ENCODE data around the gene ZBTB12.
A peak's percentile ranks its signal among the peaks of the same experiment; 100 is the strongest.
"Not testable (repeated sequence)": the region's sequence is repeated elsewhere in the genome, so short reads cannot be mapped to it uniquely, and the experiment has no call there.

Gene ZBTB12

DNA sequence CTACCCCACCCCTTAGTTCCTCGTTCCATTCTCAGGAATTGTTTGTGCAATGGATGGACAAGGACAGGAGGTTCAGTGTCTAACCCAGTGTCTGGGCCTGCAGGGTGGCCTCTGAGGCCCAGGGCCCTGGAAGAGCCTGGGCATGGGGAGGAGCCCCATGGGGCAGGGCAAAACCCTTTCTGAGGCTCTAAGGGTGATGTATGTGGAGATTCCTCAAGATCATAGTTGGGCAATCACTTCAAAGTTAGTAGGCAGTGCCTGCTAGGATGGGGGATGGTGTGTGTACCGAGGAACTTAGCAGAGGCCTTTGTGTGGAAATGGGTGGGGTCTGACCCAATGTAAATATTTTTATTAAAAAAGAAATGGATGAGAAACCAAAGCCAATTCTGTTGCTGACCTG is 18.9 kb upstream of the ZBTB12 start:
- DNase-seq, result no peak

DNA sequence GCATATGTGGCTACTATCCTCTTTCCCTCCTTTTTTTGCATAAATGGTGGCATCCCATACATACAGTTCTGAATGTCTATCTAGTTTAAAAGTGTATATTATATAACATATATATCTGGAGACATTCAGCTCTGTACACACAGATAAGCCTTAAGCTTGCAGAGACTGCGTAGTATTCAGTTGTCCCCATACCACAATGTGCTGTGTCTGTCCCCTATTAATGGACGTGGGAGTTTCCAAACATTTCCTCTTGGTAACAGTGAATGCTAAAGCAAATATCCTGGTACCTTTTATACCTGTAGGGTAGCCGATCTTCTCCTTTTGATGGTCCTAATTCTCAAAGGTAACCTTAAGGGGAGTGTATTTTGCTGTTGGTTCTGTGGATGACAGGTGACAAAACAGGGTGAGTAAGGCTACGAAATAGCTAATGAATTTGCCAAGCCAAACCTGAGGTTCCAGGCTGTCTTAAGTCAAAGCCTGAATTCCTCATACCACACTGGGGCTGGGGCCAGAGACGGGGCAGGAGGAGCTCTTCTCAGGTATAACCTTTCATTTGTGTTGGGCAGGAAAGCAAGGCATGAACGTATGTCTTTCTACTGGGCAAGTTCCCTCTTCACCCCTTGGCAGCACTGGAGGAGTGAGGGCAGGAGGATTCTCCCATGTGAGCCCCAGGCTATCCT is 17.9 kb upstream of the ZBTB12 start:
- no peak for DNase-seq

DNA sequence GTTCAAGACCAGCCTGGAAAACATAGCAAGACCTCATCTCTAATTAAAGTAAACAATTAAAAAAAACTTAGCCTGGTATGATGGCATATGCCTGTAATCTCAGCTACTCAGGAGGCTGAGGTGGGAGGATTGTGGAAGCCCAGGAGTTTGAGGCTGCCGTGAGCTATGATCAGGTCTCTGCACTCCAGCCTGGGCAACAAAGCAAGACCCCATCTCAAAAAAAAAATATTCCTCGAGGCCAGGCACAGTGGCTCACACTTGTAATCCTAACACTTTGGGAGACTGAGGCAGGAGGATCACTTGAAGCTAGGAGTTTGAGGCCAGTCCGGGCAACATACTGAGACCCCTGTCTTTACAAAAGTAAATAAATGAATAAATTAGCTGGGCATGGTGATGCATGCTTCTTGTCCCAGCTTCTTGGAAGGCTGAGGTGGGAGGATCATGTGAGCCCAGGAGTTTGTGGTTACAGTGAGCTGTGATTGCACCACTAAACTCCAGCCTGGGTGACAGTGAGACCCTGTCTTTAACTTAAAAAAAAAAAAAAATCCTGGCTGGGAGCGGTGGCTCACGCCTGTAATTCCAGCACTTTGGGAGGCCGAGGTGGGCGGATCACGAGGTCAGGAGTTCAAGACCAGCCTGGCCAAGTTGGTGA is 16.3 kb upstream of the ZBTB12 start:
- no peak for DNase-seq

DNA sequence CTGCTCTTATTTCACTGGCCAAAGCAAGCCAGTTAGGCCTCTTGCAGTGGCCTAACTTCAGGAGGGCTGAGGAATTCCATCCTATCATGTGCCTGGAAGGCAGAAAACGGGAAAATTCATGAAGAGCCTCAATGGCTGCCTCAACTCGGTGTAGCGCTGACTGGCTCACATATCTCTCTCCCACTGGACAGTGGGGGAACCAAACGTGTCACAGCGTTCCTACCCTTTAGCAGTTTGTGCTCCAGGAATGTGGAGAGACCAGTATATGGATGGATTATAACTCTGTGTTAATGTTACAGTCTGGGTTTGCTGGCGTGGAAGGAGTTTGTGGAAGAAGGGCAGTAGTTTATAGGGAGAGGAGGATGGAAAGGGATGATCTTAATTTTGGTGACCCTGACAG is 13.9 kb upstream of the ZBTB12 start:
- DNase-seq, result no peak

DNA sequence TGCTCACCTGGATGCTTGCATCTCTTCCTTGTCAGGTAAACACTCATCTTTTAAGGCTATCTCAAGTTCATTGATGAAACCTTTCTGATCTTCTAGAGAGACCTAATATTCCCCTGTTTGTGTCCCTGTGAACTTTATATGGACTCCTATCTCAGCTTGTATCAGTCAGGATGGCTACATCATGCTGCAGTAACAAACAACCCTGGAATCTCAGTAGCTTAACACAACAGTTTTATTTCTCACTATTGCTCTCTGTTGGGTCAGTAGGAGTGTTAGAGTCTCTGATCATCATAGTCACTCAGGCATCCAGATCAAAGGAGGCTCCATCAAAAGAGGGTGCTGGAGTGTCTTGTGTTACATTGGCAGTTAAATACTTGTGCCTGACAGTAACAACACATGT is 13.5 kb upstream of the ZBTB12 start:
- no peak for DNase-seq

DNA sequence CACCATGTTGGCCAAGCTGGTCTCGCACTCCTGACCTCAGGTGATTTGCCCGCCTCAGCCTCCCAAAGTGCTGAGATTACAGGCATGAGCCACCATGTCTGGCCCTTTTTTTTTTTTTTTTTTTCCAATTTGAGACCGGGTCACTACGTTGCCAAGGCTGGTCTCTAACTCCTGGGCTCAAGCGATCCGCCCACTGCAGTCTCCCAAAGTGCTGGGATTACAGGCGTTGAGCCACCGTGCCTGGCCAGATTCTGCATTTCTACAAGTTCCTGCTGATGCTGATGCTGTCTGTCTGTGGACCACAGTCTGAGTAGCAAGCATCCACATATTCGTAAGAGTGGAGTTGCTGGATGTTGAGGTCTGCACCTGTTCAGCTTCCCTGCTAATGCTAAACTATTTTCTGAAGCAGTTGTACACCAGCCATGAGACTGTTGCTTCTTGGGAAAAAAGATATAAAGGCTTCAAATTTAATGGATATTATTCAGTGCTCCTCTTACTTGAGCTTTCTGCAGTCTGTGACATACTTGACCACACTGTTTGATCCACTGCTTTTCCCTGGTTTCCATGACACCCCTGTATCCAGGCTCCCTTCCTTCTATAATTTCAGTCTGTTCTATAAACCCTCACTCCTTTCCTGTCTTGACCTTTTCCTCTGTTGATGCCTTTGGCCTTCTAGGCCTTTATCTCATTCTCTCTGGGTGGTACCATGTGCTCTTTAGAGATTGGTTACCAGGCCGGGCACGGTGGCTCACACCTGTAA is 10.1 kb upstream of the ZBTB12 start:
- no peak for DNase-seq

DNA sequence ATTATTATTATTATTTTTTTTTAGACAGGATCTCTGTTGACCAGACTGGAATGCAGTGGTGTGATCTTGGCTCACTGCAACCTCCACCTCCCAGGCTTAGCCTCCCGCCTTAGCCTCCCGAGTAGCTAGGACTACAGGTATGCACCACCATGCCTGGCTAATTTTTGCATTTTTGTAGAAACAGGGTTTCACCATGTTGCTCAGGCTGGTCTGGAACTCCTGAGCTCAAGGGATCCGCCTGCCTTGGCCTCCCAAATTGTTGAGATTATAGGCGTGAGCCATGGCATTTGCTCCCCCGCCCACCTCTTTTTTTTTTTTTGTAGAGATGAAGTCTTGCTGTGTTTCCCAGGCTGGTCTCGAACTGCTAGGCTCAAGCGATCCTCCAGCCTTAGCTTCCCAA is 7.4 kb upstream of the ZBTB12 start:
- not testable (repeated sequence) for DNase-seq

DNA sequence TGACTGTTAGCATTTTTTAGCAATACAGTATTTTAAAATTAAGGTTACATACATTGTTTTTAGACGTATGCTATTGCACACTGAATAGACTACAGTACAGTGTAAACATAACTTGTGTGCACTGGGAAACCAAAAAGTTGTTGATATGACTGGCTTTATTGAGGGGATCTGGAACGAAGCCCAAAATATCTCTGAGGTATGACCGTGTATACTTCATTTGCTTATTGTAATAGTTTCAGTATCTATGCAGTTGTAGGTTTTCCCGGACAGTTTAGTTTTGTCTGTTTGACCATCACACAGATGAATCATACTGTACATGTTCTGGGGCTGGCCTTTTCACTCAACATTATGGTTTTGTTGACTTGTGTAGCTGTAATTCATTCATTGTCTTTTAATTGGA is 6.9 kb upstream of the ZBTB12 start:
- DNase-seq, result no peak

DNA sequence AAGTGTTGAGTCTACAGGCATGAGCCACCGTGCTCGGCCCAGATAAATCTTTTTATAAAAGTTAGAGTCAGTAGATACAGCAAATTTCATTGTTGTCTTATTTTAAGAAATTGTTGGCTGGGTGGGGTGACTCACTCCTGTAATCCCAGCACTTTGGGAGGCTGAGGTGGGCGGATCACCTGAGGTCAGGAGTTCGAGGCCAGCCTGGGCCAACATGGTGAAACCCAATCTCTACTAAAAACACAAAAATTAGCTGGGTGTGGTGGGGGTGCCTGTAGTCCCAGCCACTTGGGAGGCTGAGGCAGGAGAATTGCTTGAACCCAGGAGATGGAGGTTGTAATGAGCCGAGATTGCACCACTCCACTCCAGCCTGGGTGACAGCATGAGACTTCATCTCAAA is 6.4 kb upstream of the ZBTB12 start:
- DNase-seq, result not testable (repeated sequence)

DNA sequence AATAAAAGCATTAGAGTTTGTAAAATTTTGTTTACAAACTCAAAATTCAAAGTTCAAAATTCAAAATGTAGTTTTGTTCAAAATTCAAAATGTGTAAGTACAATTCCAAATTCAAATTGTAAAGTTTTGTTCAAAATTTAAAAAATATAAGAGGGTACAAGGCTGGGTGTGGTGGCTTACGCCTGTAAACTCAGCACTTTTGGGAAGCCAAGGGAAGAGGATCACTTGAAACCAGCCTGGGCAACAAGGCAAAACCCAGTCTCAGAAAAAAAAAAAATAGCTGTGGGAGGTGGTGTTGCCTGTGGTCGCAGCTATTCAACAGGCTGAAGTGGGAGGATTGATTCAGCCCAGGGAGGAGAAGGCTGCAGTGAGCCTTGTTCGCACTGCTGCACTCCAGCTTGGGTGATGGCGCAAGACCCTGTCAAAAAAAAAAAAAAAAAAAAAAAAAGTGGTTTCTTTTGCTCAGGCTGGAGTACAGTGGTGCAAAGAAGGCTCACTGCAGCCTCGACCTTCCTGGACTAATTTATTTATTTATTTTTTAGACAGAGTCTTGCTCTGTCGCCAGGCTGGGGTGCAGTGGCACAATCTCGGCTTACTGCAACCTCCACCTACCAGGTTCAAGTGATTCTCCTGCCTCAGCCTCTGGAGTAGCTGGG is 5.4 kb upstream of the ZBTB12 start:
- peak; percentile 42 for DNase-seq

DNA sequence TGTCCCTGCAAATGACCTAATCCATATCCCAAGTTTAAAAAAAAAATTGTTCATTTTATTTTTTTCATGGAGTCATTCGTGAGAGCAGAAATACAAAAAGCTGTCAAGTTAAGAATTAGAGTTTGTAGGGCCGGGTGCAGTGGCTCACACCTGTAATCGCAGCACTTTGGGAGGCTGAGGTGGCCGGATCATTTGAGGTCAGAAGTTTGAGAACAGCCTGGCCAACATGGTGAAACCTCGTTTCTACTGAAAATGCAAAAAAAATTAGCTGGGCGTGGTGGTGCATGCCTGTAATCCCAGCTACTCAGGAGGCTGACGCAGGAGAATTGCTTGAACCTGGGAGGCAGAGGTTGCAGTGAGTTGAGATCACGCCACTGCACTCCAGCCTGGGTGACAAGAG is 4.8 kb upstream of the ZBTB12 start:
- not testable (repeated sequence) for DNase-seq

DNA sequence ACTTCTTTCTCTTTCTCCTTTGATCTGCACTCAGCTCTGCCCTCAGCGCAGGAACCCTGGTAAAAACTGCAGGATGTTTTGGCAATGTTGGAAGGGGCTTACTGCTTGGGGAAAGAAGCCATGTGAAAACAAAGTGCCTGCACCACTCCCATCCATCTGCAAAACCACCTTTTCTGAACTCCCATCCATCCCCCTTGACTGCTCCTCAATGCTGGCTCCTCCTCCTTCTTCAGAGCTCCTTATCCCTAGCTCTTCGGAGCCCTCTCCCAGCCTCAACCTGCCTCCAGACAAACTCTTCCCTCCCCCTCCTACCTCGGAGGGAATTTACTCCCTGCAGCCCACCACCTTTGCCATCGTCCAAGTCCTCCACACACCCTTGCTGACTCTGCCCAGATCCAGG is 4.2 kb upstream of the ZBTB12 start:
- DNase-seq, result no peak

DNA sequence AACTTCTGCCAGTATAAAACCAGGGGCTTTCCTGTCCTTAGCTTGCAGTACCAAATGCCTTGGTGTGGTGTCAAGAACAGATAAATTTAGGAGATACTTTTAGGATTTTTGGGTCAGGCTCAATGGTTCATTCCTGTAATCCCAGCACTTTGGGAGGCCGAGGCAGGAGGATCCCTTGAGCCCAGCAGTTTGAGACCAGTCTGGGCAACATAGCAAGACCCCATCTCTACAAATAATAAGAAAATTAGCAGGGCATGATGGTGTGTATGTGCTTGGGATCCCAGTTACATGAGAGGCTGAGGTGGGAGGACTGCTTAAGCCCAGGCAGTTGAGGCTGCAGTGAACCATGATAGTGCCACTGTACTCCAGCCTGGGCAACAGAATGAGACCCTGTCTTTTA is 3.2 kb upstream of the ZBTB12 start:
- DNase-seq, result no peak

DNA sequence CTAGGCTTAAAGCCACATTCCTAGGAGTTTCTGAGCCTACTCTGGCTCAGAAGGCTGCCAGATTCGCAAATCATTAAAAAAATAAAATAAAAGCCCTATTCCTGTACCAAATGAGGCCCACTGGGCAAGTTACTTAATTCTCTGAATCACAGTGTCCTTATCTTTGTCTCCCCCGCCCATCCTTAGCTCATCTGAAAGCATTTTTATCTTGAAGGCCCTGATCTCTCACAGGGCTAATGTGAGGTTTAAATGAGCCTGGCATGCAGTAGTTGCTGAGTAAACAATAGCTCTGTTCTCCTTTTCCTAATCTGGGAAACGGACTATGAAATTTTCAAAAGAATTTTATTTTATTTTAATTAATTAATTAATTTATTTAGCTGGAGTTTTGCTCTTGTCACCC is 2.1 kb upstream of the ZBTB12 start:
- DNase-seq, result no peak

DNA sequence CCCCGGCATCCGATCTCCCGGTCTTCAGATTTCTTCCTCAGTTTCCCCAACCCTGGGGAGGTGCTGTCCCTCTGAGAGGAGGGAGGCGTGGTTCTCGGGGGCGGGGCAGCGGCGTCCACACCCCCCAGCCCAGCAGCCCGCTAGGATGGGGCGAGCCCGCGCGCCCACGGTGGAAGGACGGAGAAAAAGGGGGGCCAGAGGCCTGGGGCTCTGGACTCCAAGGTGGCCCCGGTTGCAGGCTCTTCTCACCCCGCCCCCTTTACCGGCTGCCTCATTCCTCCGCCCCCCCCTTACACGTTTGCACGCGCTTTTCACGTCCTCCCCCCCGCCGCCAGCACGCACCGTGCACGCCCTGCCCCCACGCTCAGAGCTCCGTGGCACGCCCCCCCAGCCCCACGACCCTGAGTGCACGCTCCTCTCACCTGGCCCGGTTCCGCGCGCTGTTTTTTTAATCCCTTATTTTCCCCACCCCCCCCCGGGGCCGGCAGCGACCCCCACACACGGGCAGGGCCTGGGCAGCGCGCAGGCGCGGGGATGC is 402 bp downstream of the ZBTB12 start:
- no peak for DNase-seq

DNA sequence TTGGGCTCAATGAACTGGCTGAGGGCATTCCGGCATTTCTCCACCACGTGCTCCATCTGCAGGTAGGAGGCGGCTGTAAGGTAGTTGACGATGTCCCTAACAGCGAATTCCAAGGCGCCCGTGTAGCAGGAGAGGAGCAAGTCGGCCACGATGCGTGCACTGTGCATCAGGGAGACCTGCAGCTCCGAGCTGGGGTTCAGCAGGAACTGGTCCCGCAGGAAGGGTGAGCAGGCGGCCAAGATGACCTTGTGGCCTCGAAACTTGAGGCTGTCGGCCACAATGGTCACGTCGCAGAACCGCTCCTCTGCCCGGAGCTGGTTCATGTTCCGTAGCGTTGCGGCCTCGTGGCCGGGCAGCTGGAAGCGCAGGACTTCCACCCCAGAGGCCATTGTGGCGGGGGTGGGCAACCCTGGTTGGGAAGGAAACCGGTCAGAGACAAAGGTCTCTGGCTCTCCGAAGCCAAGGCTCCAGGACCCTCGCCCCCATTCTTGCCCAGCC is 920 bp downstream of the ZBTB12 start:
- no peak for DNase-seq

DNA sequence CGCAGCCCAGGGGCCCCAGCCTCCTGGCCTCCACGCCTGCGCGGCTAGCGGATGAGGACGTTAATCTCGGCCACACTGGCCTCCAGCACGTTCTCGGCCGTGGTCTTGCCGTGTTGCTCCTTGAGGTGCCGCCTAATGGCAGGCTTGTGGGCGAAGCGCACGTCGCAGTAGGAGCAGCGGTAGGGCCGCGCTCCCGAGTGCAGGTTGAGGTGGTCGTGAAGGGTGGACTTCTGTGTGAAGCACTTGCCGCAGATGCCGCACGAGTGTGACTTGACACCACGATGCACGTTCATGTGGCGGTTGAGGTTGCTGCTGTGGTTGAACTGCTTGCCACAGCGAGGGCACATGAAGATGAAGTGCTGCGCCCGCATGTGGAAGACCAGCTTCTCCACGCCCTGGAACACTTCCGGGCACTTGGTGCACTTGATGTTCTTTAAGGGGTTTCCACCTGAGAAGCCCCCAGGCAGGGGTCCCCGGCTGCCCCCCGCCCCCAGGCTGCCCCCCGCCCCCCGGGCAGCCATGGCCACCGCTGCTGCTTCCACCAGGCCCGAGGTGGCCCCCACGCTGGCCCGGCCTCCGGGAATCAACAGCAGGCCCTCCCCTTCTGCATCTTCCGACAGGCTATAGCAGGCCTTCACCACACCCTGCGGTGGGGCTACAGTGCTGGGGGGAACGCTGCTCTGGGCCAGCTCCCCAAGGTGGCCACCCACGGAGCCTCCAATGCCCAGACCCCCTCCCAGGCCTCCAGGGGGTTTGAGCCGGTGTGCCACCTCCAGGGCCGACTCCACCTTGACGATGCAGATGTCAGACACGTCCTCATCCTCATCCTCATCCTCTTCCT is 1.8 kb downstream of the ZBTB12 start:
- no peak for DNase-seq

DNA sequence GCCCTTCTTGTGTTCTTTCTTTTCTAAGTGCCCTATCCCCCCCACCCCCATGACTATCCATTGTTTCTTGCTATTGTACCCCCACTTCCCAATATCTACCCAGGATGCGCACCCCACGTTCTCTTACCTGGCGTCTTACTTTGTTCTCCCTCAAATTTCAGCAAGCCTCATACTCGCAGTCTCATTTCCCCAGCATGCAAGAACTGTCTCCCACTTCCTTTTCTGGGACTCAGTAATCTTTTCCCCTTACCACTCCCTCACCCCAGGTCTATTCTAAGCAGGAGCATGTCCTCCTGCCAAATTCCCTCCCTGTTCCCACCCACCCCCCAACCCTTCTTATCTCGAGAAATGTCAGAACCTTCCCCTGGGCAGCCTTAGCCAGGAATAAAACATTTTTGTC is 2.7 kb downstream of the ZBTB12 start:
- no peak for DNase-seq

DNA sequence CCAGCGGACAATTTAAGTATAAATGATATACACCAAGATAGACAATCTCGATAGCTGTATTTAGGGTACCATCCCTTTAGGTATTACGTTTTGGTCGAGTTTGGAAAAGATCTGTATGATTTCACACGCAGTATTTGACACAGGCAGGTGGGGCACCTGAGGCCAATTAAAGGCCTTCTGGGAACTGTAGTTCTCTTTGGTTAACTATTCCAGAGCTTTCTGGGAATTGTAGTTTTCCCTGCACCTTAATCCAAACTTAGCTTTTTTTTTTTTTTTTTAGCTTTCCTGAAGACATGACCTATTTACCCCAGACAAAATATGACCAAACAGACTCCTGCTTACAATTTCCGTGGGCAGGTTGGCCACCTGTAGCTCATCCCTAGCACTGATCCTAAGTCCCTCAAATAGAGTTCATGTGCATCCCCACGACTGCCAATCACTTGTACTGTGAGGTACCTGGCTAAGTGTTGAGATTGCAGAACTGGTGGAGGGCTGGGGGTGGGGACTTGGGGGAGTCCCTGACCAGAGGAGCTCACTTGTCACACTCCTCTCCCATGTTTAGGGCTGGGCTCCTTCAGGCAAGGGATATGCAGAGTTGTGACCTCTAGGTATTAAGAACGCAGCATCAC is 3.4 kb downstream of the ZBTB12 start:
- peak; percentile 27 for DNase-seq

DNA sequence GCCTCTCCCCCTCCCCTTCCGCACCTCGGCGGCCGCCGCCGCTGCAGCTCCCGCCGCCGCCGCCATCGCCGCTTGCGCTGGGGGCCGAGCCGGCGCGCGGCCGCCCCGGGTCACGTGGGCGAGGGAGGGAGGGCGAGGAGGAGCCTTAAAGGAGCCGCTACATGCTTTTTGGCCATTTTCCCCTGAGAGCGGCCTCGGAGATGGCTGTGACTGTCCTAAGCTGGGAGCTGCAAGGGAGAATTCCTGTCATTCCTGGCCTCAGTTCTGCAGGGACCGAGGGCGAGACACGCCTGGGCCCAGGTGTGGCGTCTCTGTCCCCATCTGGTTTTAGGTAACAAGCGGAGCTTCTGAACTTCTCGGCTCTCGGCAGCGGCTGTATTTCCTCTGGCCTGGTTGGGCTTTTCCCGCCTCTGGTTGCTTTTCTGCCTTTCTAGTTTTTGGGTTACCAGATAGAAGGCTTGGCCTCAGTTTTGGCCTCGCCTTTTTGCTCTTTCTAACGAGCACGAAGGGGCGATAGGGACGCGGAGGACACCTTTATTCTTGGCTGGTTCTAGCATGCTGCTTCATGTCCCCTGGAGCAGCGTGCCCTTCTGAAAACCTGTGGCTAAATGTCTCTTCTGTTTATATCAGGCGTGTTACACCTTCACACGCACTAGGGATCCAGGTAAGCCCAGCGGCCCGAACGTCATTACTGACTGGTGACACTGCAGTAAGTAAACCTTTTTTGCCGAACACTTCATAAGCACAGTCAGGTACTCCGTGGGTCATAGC is 4.1 kb downstream of the ZBTB12 start, which contains the start of gene EHMT2:
EHMT2 (minus strand) TSS at position 87 of the 771 bp plus-strand sequence; CDS start at position 66, 21 bp downstream.
- peak; percentile 53 for DNase-seq
